Pons (tissue), 1 donor: Measurements from ENCODE around the gene KLHDC7B.
A peak's percentile ranks its signal among the peaks of the same experiment; 100 is the strongest.

Experiments used
- DNase-seq: peaks from one replicate; pipeline ENCODE4 v3.0.0-alpha.2; 2016; ENCODE audit warnings: low spot score

KLHDC7B gene

DNA sequence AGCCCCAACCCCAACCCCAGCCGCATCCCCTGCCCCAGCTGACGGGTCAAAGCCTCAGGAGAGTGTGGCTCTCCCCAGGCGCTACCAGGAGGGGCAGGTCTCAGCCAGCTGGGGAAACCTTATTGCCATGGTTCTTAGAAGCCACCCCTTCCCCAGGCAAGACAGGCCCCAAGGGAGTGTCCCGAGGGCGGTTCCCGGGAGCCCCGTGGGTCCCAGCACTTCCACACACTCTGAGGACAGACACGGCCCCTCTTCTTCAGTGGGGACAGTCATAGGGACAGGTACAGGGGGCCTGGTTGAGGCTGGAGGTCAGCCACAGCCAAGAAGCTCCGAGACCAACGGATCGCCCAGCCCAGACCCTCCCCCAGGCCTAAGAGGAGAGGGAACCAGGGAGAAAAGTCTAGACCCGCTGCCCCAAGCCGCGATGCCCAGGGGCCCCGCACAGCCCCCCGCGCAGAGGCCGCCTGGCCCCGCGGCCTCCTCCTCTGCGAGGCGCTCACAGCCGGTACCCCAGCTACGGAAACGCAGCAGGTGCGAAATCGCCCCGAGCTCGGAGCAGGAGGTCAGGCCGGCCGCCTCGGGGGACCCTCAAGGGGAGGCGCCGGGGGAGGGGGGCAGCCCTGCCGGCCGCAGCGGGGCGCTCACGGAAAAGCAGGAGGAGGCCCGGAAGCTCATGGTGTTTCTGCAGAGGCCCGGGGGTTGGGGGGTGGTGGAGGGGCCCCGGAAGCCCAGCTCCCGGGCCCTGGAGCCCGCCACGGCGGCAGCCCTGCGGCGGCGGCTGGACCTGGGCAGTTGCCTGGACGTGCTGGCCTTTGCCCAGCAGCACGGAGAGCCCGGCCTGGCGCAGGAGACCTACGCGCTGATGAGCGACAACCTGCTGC, 2.6 kb downstream of the KLHDC7B start:
- no peak for DNase-seq

DNA sequence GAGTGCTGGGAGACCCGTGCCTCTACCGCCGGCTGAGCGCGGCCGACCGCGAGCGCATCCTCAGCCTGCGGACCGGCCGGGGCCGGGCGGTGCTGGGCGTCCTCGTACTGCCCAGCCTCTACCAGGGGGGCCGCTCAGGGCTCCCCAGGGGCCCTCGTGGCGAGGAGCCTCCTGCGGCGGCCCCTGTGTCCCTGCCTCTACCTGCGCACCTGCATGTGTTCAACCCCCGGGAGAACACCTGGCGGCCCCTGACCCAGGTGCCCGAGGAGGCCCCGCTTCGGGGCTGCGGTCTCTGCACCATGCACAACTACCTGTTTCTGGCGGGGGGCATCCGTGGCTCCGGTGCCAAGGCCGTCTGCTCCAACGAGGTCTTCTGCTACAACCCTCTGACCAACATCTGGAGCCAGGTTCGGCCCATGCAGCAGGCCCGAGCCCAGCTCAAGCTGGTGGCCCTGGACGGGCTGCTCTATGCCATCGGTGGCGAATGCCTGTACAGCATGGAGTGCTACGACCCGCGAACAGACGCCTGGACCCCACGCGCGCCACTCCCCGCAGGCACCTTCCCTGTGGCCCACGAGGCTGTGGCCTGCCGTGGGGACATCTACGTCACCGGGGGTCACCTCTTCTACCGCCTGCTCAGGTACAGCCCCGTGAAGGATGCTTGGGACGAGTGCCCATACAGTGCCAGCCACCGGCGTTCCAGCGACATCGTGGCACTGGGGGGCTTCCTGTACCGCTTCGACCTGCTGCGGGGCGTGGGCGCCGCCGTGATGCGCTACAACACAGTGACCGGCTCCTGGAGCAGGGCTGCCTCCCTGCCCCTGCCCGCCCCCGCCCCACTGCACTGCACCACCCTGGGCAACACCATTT, 3.5 kb downstream of the KLHDC7B start:
- no peak for DNase-seq

DNA sequence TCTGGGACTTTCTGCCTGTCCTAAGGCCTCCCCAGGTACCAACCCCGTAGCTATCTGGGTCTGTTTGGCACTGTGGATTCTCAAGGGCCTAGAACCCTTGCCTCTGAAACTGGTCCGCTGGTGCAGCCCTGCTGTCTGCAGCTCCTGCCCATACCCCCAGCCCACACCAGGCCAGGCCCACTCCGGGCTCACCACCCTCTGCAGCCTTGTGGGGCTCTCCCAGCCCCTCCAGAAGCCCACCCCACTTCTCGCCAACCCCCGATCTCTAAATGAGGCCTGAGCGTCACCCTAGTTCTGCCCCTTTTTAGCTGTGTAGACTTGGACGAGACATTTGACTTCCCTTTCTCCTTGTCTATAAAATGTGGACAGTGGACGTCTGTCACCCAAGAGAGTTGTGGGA, 4.7 kb downstream of the KLHDC7B start:
- DNase-seq, result no peak

DNA sequence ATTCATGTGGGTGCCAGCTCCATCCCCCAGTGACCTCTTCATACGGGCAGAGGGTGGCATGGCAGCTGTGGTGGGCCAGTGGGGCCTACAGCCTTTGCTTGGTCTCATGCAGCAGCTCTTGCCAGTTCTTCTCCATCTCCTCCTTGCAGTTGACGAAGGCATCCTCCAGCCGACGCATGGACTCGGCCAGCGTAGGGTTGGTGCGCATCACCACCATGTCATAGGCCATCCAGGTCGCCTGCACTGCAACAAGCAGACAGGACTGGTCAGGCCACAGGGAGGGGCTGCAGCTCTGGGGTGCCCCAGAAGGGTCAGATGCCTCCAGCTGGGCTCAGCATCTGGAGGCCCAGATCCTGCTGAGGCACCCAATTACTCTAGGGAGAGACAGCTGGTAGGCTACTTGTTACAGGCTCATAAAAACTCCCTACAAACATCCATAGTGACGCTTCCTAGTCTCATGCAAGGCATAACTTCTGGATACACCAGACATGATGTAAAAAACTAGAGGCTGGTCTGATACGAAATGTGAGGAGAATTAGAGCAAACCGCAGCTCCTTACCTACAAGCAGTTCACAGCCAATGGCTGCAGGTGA, 5.6 kb downstream of the KLHDC7B start:
- DNase-seq, result no peak

DNA sequence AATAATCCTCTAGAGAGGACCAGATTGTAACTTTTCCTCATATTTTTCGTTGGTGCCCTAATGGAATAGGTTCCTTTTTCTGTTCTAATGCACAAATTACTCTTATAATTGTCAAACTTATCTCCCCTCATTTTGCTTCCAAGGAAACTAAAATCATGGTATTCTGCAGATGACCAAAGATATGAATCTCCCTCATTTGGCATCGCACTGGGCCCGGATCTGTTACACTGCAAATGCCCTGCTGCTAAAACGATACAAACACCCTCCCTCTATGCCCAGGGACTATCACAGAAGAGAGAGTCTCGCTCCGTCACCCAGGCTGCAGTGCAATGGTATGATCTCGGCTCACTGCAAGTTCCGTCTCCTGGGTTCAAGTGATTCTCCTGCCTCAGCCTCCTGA, 7.6 kb downstream of the KLHDC7B start:
- no peak for DNase-seq

DNA sequence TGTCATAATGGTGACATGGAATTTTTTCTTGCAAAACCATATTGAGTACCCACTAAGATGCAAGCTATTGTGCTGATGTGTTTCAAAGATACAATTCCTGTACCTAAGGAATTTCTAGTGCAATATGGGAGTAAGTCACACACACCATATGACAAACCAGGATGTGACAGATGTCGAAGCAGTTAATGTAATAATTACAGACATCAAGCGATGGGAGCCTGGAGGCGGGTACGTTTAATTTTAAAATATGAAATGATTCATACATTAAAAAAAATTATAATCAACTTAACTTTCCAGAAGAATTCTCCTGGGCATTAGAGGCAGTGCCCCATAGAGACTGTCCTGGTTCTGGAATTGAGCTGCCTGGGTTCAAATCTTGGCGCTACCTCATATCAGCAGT, 11.0 kb downstream of the KLHDC7B start:
- DNase-seq, result no peak

DNA sequence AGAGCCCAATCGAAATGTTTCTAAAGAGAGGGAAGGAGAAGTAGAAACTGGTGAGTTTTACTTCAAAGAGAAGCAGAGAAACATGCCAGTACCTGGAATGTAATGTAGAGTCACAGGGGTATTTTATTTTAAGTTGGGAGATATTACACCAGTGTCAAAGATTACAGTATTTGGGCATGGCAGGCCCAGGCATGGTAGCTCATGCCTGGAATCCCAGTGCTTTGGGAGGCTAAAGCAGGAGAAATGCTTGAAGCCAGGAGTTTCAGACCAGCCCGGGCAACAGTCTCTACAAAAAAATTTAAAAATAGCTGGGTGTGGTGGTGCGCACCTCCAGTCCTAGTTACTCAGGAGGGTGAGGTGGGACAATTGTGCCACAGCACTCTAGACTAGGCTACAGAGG, 14.3 kb downstream of the KLHDC7B start:
- no peak for DNase-seq

DNA sequence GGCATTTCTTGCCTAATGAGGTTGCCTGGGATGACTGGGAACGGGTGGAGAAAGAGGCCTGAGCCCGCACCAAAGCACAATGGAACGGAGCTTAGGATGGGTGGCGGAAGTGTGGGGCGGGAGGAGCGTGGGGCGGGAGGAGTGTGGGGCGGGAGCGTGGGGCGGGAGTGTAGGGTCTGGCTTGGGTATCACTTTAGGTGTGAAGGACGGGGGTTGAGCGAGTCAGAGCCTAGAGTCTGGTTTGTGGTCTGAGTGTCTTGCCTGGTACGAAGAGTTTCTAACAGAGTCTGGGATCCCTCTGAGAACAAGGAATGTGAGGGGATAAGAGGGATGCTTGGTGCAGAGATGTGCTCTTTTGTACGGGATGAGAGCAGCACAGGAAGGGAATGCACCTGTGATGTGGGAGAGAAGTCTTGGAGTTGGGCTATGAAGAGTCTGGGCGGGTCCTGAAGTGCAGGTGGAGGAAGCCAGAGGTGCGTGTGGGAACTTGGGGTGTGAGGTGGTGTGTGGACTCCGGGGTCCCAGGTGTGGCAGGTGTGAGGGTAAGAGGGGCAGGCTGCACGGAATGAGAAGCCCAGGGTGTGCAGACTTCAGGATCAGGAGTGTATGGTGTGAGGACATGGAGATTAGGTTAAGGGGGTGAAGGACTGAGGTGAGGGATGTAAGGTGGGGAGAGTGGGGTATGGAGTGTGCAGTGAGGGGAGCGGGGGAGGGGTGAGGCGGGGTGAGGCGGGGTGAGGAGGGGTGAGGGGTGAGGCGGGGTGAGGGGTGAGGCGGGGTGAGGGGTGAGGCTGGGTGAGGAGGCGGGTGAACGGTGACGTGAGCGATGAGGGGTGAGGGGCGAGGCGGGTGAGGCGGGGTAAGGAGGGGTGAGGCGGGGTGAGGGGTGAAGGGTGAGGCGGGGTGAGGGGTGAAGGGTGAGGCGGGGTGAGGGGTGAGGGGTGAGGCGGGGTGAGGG, 16.0 kb downstream of the KLHDC7B start:
- DNase-seq, result no peak

DNA sequence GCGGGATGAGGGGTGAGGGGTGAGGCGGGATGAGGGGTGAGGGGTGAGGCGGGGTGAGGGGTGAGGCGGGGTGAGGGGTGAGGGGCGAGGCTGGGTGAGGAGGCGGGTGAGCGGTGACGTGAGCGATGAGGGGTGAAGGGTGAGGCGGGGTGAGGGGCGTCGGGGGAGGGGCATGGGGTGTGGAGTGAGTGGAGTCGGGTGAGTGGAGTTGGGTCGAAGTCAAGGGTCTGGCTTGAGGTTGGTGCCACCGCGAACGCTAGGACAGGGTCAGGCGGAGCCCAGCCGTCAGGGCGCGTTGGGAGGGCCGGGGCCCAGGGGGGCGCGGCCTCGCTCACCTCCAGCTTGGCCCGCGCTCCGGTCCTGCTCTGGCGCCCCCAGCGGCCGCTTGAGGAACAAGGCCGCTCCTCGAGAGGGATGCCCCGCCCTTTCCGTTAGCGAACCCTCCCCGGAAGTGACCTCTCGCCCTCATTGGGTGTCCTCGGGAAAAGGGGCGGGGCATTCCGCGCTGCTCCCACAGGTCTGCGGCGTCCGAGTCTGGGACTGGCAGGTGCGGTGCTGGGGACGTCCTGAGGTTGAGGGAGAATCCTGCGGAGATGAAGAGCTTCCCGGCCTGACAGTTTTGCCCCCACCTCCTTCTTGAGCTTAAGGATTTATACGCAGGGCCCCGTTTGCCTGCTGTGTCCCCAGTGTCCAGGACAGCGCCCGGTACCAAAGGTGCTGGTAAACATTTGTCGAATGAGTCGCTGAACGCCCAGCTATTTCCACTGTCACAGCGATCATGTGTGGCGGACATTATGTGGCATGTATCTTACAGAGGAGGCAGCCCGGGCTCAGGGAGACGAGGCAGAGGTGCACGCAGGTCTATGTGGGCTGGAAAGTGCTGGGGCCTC, 17.1 kb downstream of the KLHDC7B start, which contains the start of gene SYCE3:
TSS of gene SYCE3 (minus strand) at position 397 of the 890 bp plus-strand sequence. CDS start 6,514 bp downstream, outside the sequence.
- peak; percentile 95 for DNase-seq

DNA sequence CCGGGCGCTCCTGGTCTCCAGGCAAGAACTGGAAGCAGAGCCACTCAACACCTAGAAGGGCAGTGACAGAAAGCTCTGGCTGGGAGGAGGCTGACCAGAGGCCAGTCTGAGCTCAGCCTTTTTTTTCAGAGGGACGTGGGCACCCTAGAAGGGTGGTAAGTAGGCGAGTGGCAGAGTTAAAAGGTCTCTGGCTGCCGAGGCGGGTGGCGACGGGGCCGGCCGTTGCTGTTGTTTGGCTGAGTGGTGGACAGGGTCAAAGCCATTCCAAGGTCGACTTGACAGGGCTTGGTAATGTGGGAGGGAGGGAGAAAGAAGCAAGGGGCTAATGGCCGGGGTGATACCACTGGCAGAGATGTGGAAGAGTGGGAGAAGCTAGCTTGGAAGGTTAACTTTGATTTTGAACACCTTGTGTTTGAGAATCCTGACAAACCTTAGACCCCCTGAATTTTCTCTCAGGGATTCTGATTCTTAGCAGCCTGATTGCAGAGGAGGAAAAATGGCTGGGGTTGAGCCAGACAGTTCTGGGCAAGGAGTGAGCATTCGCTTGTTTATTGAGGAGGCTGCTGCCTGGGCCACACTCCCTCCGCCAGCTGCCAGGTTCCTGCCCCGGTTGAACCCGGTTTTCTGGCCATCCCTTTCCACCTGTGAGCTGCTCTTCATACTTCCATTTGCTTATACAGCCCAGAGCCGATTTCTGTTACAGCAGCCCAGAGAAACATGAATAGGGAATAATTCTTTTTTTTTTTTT, 17.9 kb downstream of the KLHDC7B start:
- peak; percentile 30 for DNase-seq

DNA sequence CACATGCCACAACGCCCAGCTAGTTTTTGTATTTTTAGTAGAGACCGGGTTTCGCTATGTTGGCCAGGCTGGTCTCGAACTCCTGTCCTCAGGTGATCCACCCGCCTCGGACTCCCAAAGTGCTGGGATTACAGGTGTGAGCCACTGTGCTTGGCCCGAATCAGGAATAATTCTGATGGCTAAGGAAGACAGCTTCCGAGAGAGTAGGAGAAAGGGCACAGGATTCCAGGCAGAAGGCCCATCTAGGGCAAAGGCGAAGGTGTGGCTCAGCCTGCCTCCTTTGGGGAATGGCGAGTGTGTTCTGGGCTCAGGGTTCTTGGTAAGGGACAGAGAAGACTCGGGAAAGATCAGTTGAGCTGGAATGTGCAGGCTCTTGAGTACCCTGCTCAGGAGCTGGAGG, 18.6 kb downstream of the KLHDC7B start:
- DNase-seq, result no peak

DNA sequence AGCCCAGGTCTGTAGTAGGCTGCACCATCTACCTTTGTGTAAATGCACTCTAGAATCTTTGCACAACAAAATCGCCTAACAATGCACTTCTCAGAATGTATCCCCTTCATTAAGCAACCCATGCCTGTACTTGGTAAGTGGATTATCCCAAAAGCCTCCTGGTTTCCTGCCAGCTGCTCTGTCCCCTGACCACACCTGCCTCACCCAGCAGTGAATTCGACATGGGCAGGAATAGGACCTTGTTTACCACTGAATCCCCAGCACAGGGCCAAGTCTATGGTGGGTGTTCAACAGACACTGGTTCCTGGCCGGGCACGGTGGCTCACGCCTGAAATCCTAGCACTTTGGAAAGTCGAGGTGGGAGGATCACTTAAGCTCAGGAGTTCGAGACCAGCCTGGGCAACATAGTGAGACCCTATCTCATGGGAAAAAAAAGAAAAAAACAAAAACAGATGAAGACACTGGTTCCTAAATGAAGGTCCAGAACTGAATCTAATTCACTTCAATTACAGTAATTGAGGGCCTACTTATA, 22.1 kb downstream of the KLHDC7B start:
- DNase-seq, result no peak

DNA sequence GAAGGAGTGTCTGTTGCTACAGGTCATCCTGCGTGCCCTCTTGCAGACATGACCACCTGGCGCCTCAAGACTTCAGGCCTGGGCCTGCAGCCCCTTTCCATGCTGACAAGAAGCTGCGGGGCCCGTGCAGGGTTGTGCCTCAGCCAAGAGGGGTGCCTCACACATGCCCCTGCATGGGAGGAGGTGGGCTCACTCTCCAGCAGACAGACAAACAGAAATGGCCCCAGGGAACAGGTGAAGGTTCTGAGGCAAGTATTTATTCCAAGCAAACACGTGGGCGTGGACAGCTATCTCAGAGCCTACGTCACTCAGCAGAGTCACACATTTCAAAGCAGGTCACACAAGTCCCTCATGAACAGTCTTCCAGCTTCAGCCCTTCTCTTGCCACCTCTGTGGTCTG, 22.9 kb downstream of the KLHDC7B start:
- DNase-seq, result no peak

DNA sequence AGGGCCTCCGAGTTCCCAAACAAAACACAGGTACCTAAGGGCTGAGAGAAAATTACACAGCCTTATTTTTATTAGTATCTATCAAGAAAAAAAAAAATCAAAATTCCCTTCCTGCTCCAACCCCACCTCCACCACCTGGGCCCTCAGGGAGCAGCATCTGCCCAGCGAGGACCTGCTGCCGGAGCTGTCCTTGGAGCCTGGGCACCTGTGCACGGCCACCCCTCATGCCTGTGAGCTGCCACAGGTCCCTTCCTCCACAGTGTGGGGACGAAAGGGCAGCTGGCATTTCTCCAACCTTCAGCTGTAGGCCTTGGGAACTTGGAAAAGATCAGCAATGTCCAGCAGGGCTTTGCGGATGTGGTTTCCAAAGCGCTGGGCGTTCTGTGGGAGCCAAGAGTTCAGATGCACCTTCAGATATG, 23.4 kb downstream of the KLHDC7B start:
- DNase-seq, result no peak

DNA sequence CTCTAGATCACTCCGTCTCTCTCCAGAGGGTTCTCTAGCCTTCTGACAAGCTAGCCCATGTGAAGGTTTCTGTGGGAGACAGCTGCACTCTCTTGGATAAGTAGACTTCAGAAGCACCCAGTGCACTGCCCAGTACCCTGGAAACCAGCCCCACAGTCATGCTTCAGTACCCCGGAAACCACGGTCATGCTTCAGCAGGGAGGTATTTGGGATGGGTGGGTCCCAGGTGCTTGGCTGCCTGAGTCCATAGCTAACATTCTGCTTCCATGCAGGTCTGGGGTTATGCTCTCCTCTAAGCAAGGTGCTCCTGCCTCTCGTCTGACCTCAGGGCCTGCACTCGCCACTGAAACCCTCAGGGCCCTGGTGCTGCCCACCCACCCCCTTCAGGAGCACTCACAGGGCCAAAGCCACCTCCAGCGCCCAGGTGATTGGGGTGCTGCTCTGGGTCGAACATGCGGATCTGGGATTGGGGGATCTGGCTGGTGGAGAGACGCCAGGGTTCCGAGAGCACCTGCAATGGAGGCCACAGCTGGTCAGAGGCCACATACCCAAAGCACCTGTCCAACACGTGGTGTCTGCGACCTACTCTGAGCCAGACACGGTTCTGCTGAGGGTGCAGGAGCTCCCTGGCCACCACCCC, 24.3 kb downstream of the KLHDC7B start:
- no peak for DNase-seq

DNA sequence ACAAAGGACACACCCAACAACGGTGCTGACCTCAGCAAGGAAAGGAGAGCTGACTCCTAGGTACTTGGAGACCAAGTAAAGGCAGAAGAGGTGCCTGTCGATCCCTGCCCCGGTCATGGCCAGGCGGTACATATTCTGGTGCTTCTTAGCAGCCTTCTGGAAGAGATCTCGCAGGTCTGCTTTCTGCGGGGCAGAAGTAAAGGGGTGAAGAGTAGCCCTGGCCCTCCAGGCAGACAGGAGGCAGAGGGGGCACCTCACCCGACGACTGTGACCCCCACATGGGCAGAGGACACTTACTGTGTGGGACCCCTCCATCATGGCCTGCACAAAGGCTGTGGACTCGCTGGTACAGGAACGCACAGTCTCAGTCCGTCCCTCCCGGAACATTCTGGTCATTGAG, 25.2 kb downstream of the KLHDC7B start:
- DNase-seq, result no peak

DNA sequence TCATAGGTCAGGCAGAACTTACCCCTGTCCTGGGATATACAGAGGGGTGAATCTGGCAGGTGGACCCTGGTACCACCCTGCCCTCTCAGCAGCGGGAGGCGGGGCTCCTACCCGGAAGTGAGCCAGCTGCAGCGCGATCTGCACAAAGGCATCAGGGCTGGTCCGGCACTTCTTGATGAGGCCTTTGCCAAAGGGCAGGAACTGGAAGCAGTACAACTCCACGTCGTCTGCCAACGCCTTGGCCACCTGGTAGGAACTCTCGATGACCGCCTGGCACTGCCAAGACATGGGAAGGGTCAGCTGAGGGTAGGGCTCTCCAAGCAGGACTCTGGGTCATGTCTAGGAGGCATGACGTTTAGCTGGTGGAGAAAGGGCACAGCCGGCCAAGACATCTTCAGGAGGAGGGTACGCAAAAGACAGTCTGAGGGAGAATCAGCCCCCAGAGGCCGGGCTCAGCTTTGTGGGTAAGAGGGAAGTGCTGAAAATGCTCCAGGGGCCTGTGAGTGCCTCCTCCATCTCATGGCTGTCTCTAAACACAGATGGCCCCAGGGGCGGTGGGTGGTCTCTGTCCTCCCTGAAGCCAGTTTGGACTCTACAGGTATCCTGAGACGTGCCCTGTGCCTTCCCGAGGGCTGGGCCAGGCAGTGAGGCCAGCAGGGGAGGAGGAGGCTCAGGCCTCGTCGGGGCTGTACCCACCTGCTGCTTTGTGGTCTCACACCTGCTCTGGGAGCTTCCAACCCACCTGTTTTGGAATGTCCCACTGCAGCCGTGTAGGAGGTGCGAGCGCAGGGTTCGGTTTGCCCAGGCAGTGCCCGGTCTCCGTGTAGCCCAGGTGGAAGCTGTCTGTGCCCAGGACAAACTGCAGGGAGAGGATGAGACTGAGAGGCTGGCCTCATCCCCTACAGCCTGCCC, 25.8 kb downstream of the KLHDC7B start:
- DNase-seq, result no peak

DNA sequence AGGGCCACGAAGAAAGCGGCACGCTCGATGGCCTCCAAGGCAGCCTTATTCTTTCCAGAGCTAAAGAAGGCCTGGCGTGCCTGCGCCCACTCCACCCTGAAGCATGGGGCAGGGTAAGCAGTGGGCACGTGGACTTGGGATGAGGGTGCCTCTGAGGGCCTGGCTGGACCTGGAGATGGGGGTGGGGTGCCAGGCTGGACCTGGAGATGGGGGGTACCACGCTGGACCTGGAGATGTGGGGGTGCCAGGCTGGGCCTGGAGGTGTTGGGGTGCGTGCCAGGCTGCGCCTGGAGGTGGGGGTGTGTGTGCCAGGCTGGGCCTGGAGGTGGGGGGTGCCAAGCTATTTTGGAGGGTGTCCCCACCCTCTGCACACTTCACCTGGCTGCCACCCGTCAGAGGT, 27.3 kb downstream of the KLHDC7B start:
- no peak for DNase-seq
